ENCODE results near the gene CLDN16.

The CLDN16 gene

GRCh38 chr3:190432216-190432615 is 44.3 kb downstream of the CLDN16 start:
- Histone ChIP-seq H3K9me3 (ENCODE audit: control insufficient read depth, low read length) (no peaks in the 10 kb centered on the region), H3K79me1 (replicated peaks; ENCODE audit: low read length, poor library complexity, severe bottlenecking) (no peaks in the 10 kb centered on the region), H3K4me3 (ENCODE audit: insufficient read depth in 1 of 2, low read depth in 1 of 2, low read length in 2 of 2) (no peak overlapping the region), H3K23ac (ENCODE audit: low read length in 2 of 2) (no peak overlapping the region), H3K14ac (ENCODE audit: low read length in 2 of 2) (no peak overlapping the region), H3K18ac (ENCODE audit: low read depth in 1 of 2, low read length in 2 of 2) (no peak overlapping the region), H3K4ac (ENCODE audit: low read depth in 1 of 2, low read length in 2 of 2) (no peak overlapping the region), H2AK5ac (ENCODE audit: low read length, severe bottlenecking) (no peak overlapping the region), H4K91ac (ENCODE audit: low read length) (no peak overlapping the region), H3K4me1 (ENCODE audit: control insufficient read depth, insufficient read depth, low read depth, low read length) (peaks cover 1% of the 10 kb centered on the region), H3K36me3 (ENCODE audit: control insufficient read depth in 1 of 2, insufficient read depth in 2 of 2, low read depth in 1 of 2, low read length in 2 of 2) (no peaks in the 10 kb centered on the region), H3K4me2 (ENCODE audit: low read length, poor library complexity, severe bottlenecking) (no peak overlapping the region), H2BK15ac (ENCODE audit: low read depth, poor library complexity, severe bottlenecking) (no peak overlapping the region), H3K9ac (ENCODE audit: low read length) (no peak overlapping the region), H2AFZ (ENCODE audit: low read depth, low read length) (no peak overlapping the region), H2BK12ac (ENCODE audit: low read length in 2 of 2) (no peak overlapping the region), H2BK120ac (ENCODE audit: low read depth, low read length) (no peak overlapping the region), H3K27me3 (ENCODE audit: control insufficient read depth in 1 of 2, insufficient read depth in 1 of 2, low read length in 2 of 2) (peaks cover 0 to 5% of the 10 kb centered on the region in 2 experiments), H4K8ac (ENCODE audit: low read length) (no peak overlapping the region), H3K27ac (ENCODE audit: low read length, poor library complexity, severe bottlenecking) (no peak overlapping the region), H2BK5ac (ENCODE audit: low read depth, low read length, poor library complexity, severe bottlenecking) (no peak overlapping the region)
- peak; percentile 54 for DNase-seq

- no peak overlapping the region for H3K14ac ChIP-seq (ENCODE audit: low read length in 2 of 2)
- H3K27ac ChIP-seq (ENCODE audit: low read length, poor library complexity, severe bottlenecking): no peak overlapping the region
- DNase-seq: no peak
- no peak overlapping the region for H3K4ac ChIP-seq (ENCODE audit: low read depth in 1 of 2, low read length in 2 of 2)
- no peak overlapping the region for H2AK5ac ChIP-seq (ENCODE audit: low read length, severe bottlenecking)
- H3K4me3 ChIP-seq (ENCODE audit: insufficient read depth in 1 of 2, low read depth in 1 of 2, low read length in 2 of 2): no peak overlapping the region
- no peak overlapping the region for H2BK15ac ChIP-seq (ENCODE audit: low read depth, poor library complexity, severe bottlenecking)
- H3K23ac ChIP-seq (ENCODE audit: low read length in 2 of 2): no peak overlapping the region
- H4K8ac ChIP-seq (ENCODE audit: low read length): no peak overlapping the region
- no peak overlapping the region for H3K9ac ChIP-seq (ENCODE audit: low read length)
- no peaks in the 10 kb centered on the region for H3K9me3 ChIP-seq (ENCODE audit: control insufficient read depth, low read length)
- no peak overlapping the region for H3K18ac ChIP-seq (ENCODE audit: low read depth in 1 of 2, low read length in 2 of 2)
- no peaks in the 10 kb centered on the region for H3K36me3 ChIP-seq (ENCODE audit: control insufficient read depth in 1 of 2, insufficient read depth in 2 of 2, low read depth in 1 of 2, low read length in 2 of 2)
- no peaks in the 10 kb centered on the region for H3K79me1 ChIP-seq (replicated peaks; ENCODE audit: low read length, poor library complexity, severe bottlenecking)
- H3K4me1 ChIP-seq (ENCODE audit: control insufficient read depth, insufficient read depth, low read depth, low read length): peaks cover 1% of the 10 kb centered on the region
- WGBS: 90% methylated on average over 4 of the region's 4 CpGs
- H2BK5ac ChIP-seq (ENCODE audit: low read depth, low read length, poor library complexity, severe bottlenecking): no peak overlapping the region
- no peak overlapping the region for H2AFZ ChIP-seq (ENCODE audit: low read depth, low read length)
- H3K27me3 ChIP-seq (ENCODE audit: control insufficient read depth in 1 of 2, insufficient read depth in 1 of 2, low read length in 2 of 2): peaks cover 0 to 5% of the 10 kb centered on the region in 2 experiments
- no peak overlapping the region for H2BK120ac ChIP-seq (ENCODE audit: low read depth, low read length)
- no peak overlapping the region for H3K4me2 ChIP-seq (ENCODE audit: low read length, poor library complexity, severe bottlenecking)
- no peak overlapping the region for H2BK12ac ChIP-seq (ENCODE audit: low read length in 2 of 2)
- H4K91ac ChIP-seq (ENCODE audit: low read length): no peak overlapping the region
These were observed 45.7 kb downstream of the CLDN16 start for GRCh38 chr3:190433626-190434025.

DNA sequence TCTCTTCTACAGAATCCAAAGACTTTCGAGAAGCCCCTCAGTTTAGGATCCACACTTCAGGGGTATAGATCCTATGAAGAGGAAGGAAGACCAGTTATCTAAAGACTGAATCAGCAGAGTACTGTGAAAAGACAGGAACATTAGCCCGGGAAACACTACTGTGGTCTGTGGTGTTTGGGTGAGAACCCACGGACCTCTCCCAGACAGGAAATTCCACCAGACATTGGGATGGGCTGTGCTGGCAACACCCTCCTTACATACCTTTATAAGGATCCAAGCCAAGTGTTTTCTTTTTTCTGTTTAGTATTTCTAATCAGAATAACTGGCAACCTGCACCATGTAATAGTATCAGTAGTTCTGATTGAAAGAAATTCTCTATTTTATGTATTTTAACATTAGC is 47.7 kb downstream of the CLDN16 start:
- Histone ChIP-seq H2BK15ac (ENCODE audit: low read depth, poor library complexity, severe bottlenecking) (no peak overlapping the region), H3K36me3 (ENCODE audit: control insufficient read depth in 1 of 2, insufficient read depth in 2 of 2, low read depth in 1 of 2, low read length in 2 of 2) (no peaks in the 10 kb centered on the region), H2BK5ac (ENCODE audit: low read depth, low read length, poor library complexity, severe bottlenecking) (no peak overlapping the region), H3K4me1 (ENCODE audit: control insufficient read depth, insufficient read depth, low read depth, low read length) (peaks cover 1% of the 10 kb centered on the region), H2AFZ (ENCODE audit: low read depth, low read length) (no peak overlapping the region), H3K18ac (ENCODE audit: low read depth in 1 of 2, low read length in 2 of 2) (no peak overlapping the region), H3K9me3 (ENCODE audit: control insufficient read depth, low read length) (no peaks in the 10 kb centered on the region), H3K27ac (ENCODE audit: low read length, poor library complexity, severe bottlenecking) (no peak overlapping the region), H3K79me1 (replicated peaks; ENCODE audit: low read length, poor library complexity, severe bottlenecking) (no peaks in the 10 kb centered on the region), H3K23ac (ENCODE audit: low read length in 2 of 2) (no peak overlapping the region), H3K4ac (ENCODE audit: low read depth in 1 of 2, low read length in 2 of 2) (no peak overlapping the region), H3K4me2 (ENCODE audit: low read length, poor library complexity, severe bottlenecking) (no peak overlapping the region), H2AK5ac (ENCODE audit: low read length, severe bottlenecking) (no peak overlapping the region), H3K27me3 (ENCODE audit: control insufficient read depth in 1 of 2, insufficient read depth in 1 of 2, low read length in 2 of 2) (peaks cover 0 to 5% of the 10 kb centered on the region in 2 experiments), H3K4me3 (ENCODE audit: insufficient read depth in 1 of 2, low read depth in 1 of 2, low read length in 2 of 2) (no peak overlapping the region), H2BK120ac (ENCODE audit: low read depth, low read length) (no peak overlapping the region), H3K9ac (ENCODE audit: low read length) (no peak overlapping the region), H4K91ac (ENCODE audit: low read length) (no peak overlapping the region), H2BK12ac (ENCODE audit: low read length in 2 of 2) (no peak overlapping the region), H4K8ac (ENCODE audit: low read length) (no peak overlapping the region), H3K14ac (ENCODE audit: low read length in 2 of 2) (no peak overlapping the region)
- 33% methylated on average over 3 of the region's 3 CpGs for WGBS
- DNase-seq: no peak

DNA sequence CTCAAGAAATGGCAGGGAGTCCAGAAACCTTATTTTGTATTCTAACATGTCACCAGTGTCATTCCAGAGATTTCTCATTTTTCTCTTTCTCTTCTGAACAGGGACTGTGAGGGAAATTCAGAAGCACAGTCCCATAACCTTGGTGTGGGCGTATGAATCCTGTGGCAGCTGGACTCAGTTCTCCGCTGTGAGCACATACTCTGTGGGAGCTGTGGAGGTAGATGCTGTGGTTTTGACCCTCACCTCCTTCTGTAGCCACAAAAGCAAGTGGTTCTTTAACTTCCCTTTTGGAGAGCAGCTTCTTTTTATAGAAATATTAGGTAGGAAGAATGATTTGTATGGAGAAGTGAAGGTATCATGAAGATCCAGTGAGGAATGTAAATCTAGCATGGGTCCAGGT is 48.4 kb downstream of the CLDN16 start:
- Histone ChIP-seq H3K9ac (ENCODE audit: low read length) (no peak overlapping the region), H2BK15ac (ENCODE audit: low read depth, poor library complexity, severe bottlenecking) (no peak overlapping the region), H3K18ac (ENCODE audit: low read depth in 1 of 2, low read length in 2 of 2) (no peak overlapping the region), H3K4ac (ENCODE audit: low read depth in 1 of 2, low read length in 2 of 2) (no peak overlapping the region), H2BK5ac (ENCODE audit: low read depth, low read length, poor library complexity, severe bottlenecking) (no peak overlapping the region), H2BK12ac (ENCODE audit: low read length in 2 of 2) (peak overlapping the region in 1 of 2 experiments; percentile 71), H3K14ac (ENCODE audit: low read length in 2 of 2) (no peak overlapping the region), H4K91ac (ENCODE audit: low read length) (no peak overlapping the region), H4K8ac (ENCODE audit: low read length) (no peak overlapping the region), H3K27me3 (ENCODE audit: control insufficient read depth in 1 of 2, insufficient read depth in 1 of 2, low read length in 2 of 2) (peaks cover 0 to 5% of the 10 kb centered on the region in 2 experiments), H3K4me1 (ENCODE audit: control insufficient read depth, insufficient read depth, low read depth, low read length) (peaks cover 1% of the 10 kb centered on the region), H3K79me1 (replicated peaks; ENCODE audit: low read length, poor library complexity, severe bottlenecking) (no peaks in the 10 kb centered on the region), H3K4me3 (ENCODE audit: insufficient read depth in 1 of 2, low read depth in 1 of 2, low read length in 2 of 2) (no peak overlapping the region), H3K4me2 (ENCODE audit: low read length, poor library complexity, severe bottlenecking) (no peak overlapping the region), H2AFZ (ENCODE audit: low read depth, low read length) (no peak overlapping the region), H3K23ac (ENCODE audit: low read length in 2 of 2) (no peak overlapping the region), H2AK5ac (ENCODE audit: low read length, severe bottlenecking) (no peak overlapping the region), H3K36me3 (ENCODE audit: control insufficient read depth in 1 of 2, insufficient read depth in 2 of 2, low read depth in 1 of 2, low read length in 2 of 2) (no peaks in the 10 kb centered on the region), H3K9me3 (ENCODE audit: control insufficient read depth, low read length) (no peaks in the 10 kb centered on the region), H3K27ac (ENCODE audit: low read length, poor library complexity, severe bottlenecking) (no peak overlapping the region), H2BK120ac (ENCODE audit: low read depth, low read length) (no peak overlapping the region)
- DNase-seq: no peak
- WGBS: 100% methylated on average over 2 of the region's 2 CpGs
